Testis (tissue), 3 donors: ENCODE measurements around the gene MARS1. TPM values are rescaled to one million over a fixed set of nuclear protein-coding genes. Genes with fewer than 3 reads are reported as not detected.
A peak's percentile ranks its signal among the peaks of the same experiment; 100 is the strongest.

Experiments
- DNase-seq: peaks from one replicate; pipeline ENCODE4 v3.0.0-alpha.2; 2019
- H3K27ac ChIP-seq, 2 donors: fragments of 200-600 bp; sonication (generic); one replicate each; pipeline ENCODE4 v1.5.1; 2019
- H3K27me3 ChIP-seq: fragments of 200-600 bp; sonication (generic); one replicate; pipeline ENCODE4 v1.5.1; 2019
- H3K36me3 ChIP-seq: fragments of 200-600 bp; sonication (generic); one replicate; pipeline ENCODE4 v1.5.1; 2017; ENCODE audit warnings: low read depth; ENCODE audit errors: missing control alignments
- H3K4me1 ChIP-seq: fragments of 200-600 bp; sonication (generic); one replicate; pipeline ENCODE4 v1.5.1; 2019
- H3K4me3 ChIP-seq, 2 donors: fragments of 200-600 bp; sonication (generic); one replicate each; pipeline ENCODE4 v1.5.1; 2017 to 2019
- H3K9me3 ChIP-seq: fragments of 200-600 bp; sonication (generic); one replicate; pipeline ENCODE4 v1.5.1; 2017
- POLR2A ChIP-seq: fragments of 450-650 bp; IDR thresholded peaks from one replicate; pipeline ENCODE4 v1.6.1; 2017; ENCODE audit warnings: antibody characterized with exemption, mild to moderate bottlenecking, moderate library complexity
- WGBS, 2 donors: methylation state at CpG; one replicate each; pipeline ENCODE4 v1.1.5; 2018; 5-methylcytosine and 5-hydroxymethylcytosine counted together
- intact Hi-C: fragments of 100-400 bp; cut with DNase I; formaldehyde crosslinking; loops from one replicate; pipeline ENCODE4 v1.15.1; 2023; ENCODE audit warnings: low total_unique reads
- polyA plus RNA-seq: library from polyadenylated mRNA; stranded (reverse); fragments of 350-450 nt; fragmentation: Illumina TruSeq; extraction: RNeasy Lipid Tissue Mini Kit (QIAGEN cat#74804); gene quantifications from one replicate; pipeline ENCODE4 v1.2.3, GENCODE V29; 2014; ENCODE audit warnings: low read depth, low replicate concordance; ENCODE audit not compliant: insufficient read depth
- total RNA-seq, 2 donors: library from RNA; depleted of rRNA; stranded (reverse); fragments of >200 nt; gene quantifications; one replicate each; pipeline ENCODE4 v1.2.3, GENCODE V29; 2016
- TF ChIP-seq, protein P1 (sequence below), 3 experiments: fragments of 450-650 bp in 2 of 3; fragments of 200-600 bp in 1 of 3; sonication (generic) in 1 of 3; IDR thresholded peaks; one replicate each; pipeline ENCODE4 v1.5.1; 2016 to 2019; ENCODE audit warnings: antibody characterized with exemption in 3 of 3, mild to moderate bottlenecking in 2 of 3, moderate library complexity in 1 of 3

The MARS1 gene
- total and polyA plus RNA-seq, 3 donors from 2014 or later = 90.6 to 144 (median 105) TPM

DNA sequence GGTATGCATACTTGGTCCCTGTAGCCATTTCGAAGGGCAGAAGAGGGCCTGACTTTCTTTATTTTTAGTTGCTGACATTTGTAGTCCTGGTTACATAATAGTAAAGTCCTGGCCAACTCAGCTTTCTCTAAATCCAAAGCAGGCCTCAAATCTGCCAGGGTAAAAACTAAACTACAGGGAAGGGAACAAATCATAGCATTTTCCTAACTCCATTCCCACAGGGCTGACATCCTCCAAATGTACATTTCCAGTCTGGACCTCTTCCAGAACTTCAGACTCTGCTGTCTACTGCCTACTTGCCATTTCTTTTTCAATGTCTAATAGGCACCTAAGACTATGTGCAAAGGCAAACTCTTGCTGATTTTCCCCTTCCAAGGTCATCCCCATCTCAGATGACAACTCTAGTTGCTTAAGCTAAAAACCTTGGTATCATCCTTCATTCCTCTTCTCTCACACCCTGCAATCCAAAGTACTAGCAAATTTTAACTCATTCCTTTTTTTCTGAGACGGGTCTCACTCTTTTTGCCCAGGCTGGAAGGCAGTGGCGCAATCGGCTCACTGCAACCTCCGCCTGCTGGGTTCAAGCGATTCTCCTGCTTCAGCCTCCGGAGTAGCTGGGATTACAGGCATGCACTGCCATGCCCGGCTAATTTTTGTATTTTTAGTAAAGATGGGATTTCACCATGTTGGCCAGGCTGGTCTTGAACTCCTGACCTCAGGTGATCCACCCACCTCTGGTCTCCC, 30.5 kb downstream of the MARS1 start:
- TF ChIP-seq, protein P1, sequence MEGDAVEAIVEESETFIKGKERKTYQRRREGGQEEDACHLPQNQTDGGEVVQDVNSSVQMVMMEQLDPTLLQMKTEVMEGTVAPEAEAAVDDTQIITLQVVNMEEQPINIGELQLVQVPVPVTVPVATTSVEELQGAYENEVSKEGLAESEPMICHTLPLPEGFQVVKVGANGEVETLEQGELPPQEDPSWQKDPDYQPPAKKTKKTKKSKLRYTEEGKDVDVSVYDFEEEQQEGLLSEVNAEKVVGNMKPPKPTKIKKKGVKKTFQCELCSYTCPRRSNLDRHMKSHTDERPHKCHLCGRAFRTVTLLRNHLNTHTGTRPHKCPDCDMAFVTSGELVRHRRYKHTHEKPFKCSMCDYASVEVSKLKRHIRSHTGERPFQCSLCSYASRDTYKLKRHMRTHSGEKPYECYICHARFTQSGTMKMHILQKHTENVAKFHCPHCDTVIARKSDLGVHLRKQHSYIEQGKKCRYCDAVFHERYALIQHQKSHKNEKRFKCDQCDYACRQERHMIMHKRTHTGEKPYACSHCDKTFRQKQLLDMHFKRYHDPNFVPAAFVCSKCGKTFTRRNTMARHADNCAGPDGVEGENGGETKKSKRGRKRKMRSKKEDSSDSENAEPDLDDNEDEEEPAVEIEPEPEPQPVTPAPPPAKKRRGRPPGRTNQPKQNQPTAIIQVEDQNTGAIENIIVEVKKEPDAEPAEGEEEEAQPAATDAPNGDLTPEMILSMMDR (IDR thresholded peaks at IDR 0.05) = no peak
- TF ChIP-seq POLR2A = no peak
- no peak for DNase-seq
- Histone ChIP-seq H3K9me3 (no peaks in the 10 kb centered on the region), H3K27ac (peak overlapping the region in 1 of 2 donors; percentile 99), H3K4me1 (peaks cover 30% of the 10 kb centered on the region), H3K27me3 (no peaks in the 10 kb centered on the region), H3K36me3 (no peaks in the 10 kb centered on the region), H3K4me3 (no peak overlapping the region)
- intact Hi-C loops = no loop called here
- WGBS, 2 donors = 71 to 84% methylated on average over 8 of the region's 8 CpGs

DNA sequence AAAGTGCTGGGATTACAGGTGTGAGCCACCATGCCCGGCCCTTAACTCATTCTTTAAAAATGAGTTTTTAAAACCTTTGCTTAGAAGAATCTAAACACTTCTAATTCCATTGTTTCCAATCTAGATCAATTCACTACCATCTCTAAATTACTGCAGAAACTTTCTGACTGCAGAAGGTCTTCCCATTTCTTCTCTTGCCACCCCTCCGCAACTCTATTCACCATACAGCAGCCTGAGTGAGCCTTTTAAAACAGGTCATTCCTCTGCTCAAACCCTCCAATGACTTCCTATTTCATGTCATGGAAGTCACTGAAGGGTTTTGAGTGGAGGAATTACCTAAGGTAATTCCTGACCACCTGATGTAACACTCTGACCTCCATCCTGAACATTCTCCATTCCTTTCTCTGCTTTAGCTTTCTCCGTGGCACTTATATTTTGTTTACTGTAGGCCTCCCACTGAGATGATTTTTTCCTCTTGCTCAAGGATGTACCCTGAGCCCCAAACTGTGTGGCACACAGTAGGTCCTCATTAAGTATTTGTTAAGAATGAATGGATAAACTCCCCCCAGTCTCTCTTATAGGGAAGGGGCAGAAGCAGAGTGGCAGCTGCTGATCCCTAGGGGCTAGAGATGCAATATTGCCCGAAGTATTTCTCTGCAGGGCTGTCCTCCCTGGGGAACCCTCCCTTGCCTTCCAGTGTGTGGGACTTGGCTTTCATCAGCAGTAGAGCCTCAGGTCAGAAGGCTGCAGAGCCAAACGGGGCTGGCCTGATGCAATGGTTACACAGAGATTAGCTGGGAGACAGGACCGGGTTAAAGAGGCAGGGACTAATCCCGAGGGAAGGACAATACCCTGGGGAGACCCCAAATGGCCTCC, 31.3 kb downstream of the MARS1 start:
- H3K4me3 ChIP-seq = peak overlapping the region; percentile 90 to 97
- no peaks in the 10 kb centered on the region for H3K27me3 ChIP-seq
- peaks cover 38% of the 10 kb centered on the region for H3K4me1 ChIP-seq
- TF ChIP-seq POLR2A = no peak
- TF ChIP-seq, protein P1 (IDR thresholded peaks at IDR 0.05) = no peak
- H3K27ac ChIP-seq = peak overlapping the region; percentile 97 to 99
- intact Hi-C loops = no loop called here
- no peaks in the 10 kb centered on the region for H3K36me3 ChIP-seq
- DNase-seq = peak; percentile 26
- 28 to 32% methylated on average over 7 of the region's 7 CpGs for WGBS, 2 donors
- H3K9me3 ChIP-seq = no peaks in the 10 kb centered on the region

DNA sequence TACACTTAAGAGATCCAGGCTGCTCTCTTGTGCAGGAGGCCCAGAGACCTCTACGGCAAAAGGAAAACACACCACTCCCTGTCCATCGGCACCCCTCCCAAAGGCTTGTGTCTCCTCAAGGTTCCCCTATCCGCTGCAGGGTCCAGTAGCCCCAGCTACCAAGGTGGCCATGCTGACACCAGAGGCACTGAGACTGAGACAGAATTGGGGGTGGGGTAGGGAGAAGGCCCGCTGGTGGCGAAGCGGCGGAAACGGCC, 31.9 kb downstream of the MARS1 start:
- H3K36me3 ChIP-seq = no peaks in the 10 kb centered on the region
- intact Hi-C loops = no loop called here
- peak overlapping the region; percentile 90 to 97 for H3K4me3 ChIP-seq
- H3K4me1 ChIP-seq = peaks cover 43% of the 10 kb centered on the region
- DNase-seq = no peak
- no peaks in the 10 kb centered on the region for H3K27me3 ChIP-seq
- 0% methylated on average over 3 to 8 of the region's 8 CpGs for WGBS, 2 donors
- TF ChIP-seq, protein P1 (IDR thresholded peaks at IDR 0.05) = no peak
- TF ChIP-seq POLR2A = no peak
- peak overlapping the region; percentile 97 to 99 for H3K27ac ChIP-seq
- H3K9me3 ChIP-seq = no peaks in the 10 kb centered on the region

DNA sequence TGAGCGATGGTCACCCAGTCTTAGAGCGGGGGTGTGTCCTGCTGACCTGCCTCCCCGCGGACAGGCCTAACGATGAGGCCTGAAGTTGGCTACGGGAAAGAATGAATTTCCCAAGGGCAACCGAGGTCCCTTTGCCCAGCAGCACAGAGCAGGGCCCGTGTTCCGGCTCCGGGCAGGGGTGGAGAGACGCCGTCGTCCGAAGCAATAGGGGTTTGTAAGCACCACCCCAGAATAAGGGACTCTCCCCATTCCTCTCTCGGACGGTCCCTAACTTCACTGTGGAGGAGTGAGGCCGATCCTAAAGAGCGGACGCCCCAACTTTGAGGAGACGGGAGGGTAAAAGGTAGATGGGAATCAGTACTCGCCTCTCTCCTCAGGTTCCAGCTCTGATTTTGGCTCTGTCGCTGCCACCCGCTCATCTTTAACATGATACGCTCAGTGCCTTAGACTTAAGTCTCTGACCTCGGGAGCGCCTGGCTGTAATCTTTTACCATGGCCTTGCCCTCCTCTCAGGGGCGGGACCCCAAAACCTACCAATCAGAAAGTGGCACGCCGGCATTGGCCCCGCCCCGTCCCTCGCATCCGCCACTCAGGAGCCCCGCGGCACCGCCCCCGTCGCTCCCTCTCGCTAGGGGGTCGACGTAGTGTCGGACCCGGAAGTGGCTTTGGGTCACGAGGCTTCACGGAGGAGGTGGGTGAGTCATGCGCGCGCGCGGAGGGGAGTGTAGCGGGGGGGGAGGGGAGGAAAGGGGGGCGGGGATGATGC, 32.4 kb downstream of the MARS1 start, which contains the start of gene DDIT3:
TSS of gene DDIT3 (minus strand) at position 462 of the 766 bp plus-strand sequence. CDS start 3,108 bp downstream, outside the sequence.
- Histone ChIP-seq H3K4me3 (peak within 1 kb of the TSS; percentile 90 to 97), H3K9me3 (no peaks in the 10 kb centered on the region), H3K4me1 (peaks cover 46% of the 10 kb centered on the region), H3K27ac (peak within 1 kb of the TSS; percentile 97 to 99), H3K36me3 (no peaks in the 10 kb centered on the region), H3K27me3 (no peaks in the 10 kb centered on the region)
- TF ChIP-seq, protein P1 (IDR thresholded peaks at IDR 0.05) = no peak
- peak; percentile 97 for TF ChIP-seq POLR2A
- intact Hi-C loops = no loop called here
- peak; percentile 99 for DNase-seq
- WGBS, 2 donors = 1 to 2% methylated on average over 21 to 49 of the region's 52 CpGs
